ENCODE results near the gene RREB1.

GRCh38 chr6:7152462-7152861, 44.7 kb downstream of the RREB1 start:
- TF ChIP-seq POLR2A (IDR thresholded peaks at IDR 0.05) = no peak
- no peak for TF ChIP-seq CTCF (IDR thresholded peaks at IDR 0.05)
